Endodermal cell (in vitro differentiated cells): ENCODE data around the gene GOLGA6A. TPM values are rescaled to one million over a fixed set of nuclear protein-coding genes. Genes with fewer than 3 reads are reported as not detected.
"Not testable (repeated sequence)": the region's sequence is repeated elsewhere in the genome, so short reads cannot be mapped to it uniquely, and the experiment has no call there.

ENCODE experiments used
- DNase-seq: peaks from one replicate; pipeline ENCODE4 v3.0.0-alpha.2; 2017
- H3K27ac ChIP-seq: 2 replicates; pipeline ENCODE4 v1.5.1; 2013; ENCODE audit warnings: mild to moderate bottlenecking, low read depth, low read length, moderate library complexity
- H3K27me3 ChIP-seq: 2 replicates; pipeline ENCODE4 v1.6.1; 2013; ENCODE audit warnings: mild to moderate bottlenecking, low read length, moderate library complexity; ENCODE audit not compliant: insufficient read depth, control insufficient read depth, poor library complexity, severe bottlenecking
- H3K36me3 ChIP-seq: 2 replicates; pipeline ENCODE4 v1.7.0; 2013; ENCODE audit warnings: mild to moderate bottlenecking, low read length, moderate library complexity; ENCODE audit not compliant: control insufficient read depth, insufficient read depth
- H3K4me1 ChIP-seq: one replicate; pipeline ENCODE4 v1.7.0; 2013; ENCODE audit warnings: low read length; ENCODE audit not compliant: control insufficient read depth, insufficient read depth
- H3K4me3 ChIP-seq: 2 replicates; pipeline ENCODE4 v1.5.1; 2013; ENCODE audit warnings: mild to moderate bottlenecking, low read length, moderate library complexity
- H3K9ac ChIP-seq: 2 replicates; pipeline ENCODE4 v1.6.1; 2013; ENCODE audit warnings: mild to moderate bottlenecking, low read length, moderate library complexity; ENCODE audit not compliant: poor library complexity, severe bottlenecking; ENCODE audit errors: extremely low read depth
- H3K9me3 ChIP-seq: 2 replicates; pipeline ENCODE4 v1.6.1; 2013; ENCODE audit warnings: mild to moderate bottlenecking, low read length, moderate library complexity; ENCODE audit not compliant: control insufficient read depth
- H3K27ac Mint-ChIP-seq: 2 replicates; pipeline ENCODE4 v1.8.0; 2020; ENCODE audit warnings: mixed read lengths
- H3K27me3 Mint-ChIP-seq: 2 replicates; pipeline ENCODE4 v1.8.0; 2021; ENCODE audit warnings: mild to moderate bottlenecking, mixed read lengths; ENCODE audit not compliant: insufficient read depth
- H3K36me3 Mint-ChIP-seq: 2 replicates; pipeline ENCODE4 v1.8.0; 2020; ENCODE audit warnings: low read depth, mixed read lengths
- H3K4me1 Mint-ChIP-seq: 2 replicates; pipeline ENCODE4 v1.8.0; 2020; ENCODE audit warnings: mixed read lengths
- H3K4me3 Mint-ChIP-seq: 2 replicates; pipeline ENCODE4 v1.8.0; 2020; ENCODE audit warnings: mild to moderate bottlenecking, moderate library complexity, mixed read lengths
- H3K9me3 Mint-ChIP-seq: 2 replicates; pipeline ENCODE4 v1.8.0; 2020; ENCODE audit warnings: mild to moderate bottlenecking, mixed read lengths
- WGBS, 2 experiments: methylation state at CpG; one replicate each; pipeline versions ENCODE4 v1.1.5 to v1.1.7; 2013; ENCODE audit warnings: missing lambda C conversion rate in 2 of 2, mixed read lengths in 1 of 2; ENCODE audit not compliant: insufficient coverage in 1 of 2, insufficient read length in 1 of 2; 5-methylcytosine and 5-hydroxymethylcytosine counted together
- total RNA-seq, 2 donors: library from RNA; stranded (reverse); fragmentation: NEBNext Ultra II Directional in 1 of 2; extraction: Animal tissue kit (Norgen Biotek cat#: 25700) in 1 of 2; gene quantifications; 2 replicates in 1 of 2; 3 replicates in 1 of 2; pipeline ENCODE4 v1.2.1, GENCODE V29; 2021
- TF ChIP-seq, protein P1 (sequence below): fragments of 200-600 bp; sonication (generic); conservative IDR thresholded peaks from 2 replicates; pipeline ENCODE4 v1.5.0; 2021; ENCODE audit warnings: antibody characterized with exemption, mild to moderate bottlenecking

The GOLGA6A gene
- total RNA-seq, 2 donors from 2014 or later = 0.75 to 0.86 TPM

DNA sequence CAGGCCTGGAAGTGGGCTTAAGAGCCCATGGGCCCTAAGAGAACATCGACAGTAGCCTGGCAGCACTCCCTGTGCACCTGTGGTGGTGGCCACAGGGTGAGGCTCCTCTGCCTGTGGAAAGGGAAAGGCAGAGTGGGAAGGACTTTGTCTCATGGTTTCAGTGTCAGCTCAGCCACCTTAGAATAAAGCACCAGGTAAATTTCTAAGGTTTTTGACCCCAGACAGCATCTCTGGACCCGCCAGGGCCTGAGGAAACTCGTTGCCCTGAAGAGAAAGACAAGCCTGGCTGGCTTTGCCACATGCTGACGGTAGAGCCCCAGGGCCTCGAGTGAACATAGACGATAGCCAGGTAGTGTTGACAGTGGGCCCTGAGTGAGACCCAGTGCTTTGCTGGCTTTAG lies 22.1 kb downstream of the GOLGA6A start:
- H3K36me3 ChIP-seq = no peaks in the 10 kb centered on the region
- Mint-ChIP-seq H3K4me3 (no peak overlapping the region), H3K27me3 (peaks cover 20% of the 10 kb centered on the region), H3K36me3 (no peaks in the 10 kb centered on the region), H3K27ac (no peak overlapping the region), H3K9me3 (peaks cover 5% of the 10 kb centered on the region), H3K4me1 (no peaks in the 10 kb centered on the region)
- WGBS, 2 experiments = 76 to 88% methylated on average over 4 to 6 of the region's 6 CpGs
- no peaks in the 10 kb centered on the region for H3K27me3 ChIP-seq
- no peak for DNase-seq
- TF ChIP-seq, protein P1, sequence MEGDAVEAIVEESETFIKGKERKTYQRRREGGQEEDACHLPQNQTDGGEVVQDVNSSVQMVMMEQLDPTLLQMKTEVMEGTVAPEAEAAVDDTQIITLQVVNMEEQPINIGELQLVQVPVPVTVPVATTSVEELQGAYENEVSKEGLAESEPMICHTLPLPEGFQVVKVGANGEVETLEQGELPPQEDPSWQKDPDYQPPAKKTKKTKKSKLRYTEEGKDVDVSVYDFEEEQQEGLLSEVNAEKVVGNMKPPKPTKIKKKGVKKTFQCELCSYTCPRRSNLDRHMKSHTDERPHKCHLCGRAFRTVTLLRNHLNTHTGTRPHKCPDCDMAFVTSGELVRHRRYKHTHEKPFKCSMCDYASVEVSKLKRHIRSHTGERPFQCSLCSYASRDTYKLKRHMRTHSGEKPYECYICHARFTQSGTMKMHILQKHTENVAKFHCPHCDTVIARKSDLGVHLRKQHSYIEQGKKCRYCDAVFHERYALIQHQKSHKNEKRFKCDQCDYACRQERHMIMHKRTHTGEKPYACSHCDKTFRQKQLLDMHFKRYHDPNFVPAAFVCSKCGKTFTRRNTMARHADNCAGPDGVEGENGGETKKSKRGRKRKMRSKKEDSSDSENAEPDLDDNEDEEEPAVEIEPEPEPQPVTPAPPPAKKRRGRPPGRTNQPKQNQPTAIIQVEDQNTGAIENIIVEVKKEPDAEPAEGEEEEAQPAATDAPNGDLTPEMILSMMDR = no peak
- H3K9ac ChIP-seq = no peak overlapping the region
- no peak overlapping the region for H3K27ac ChIP-seq
- no peaks in the 10 kb centered on the region for H3K4me1 ChIP-seq
- H3K9me3 ChIP-seq = no peaks in the 10 kb centered on the region
- H3K4me3 ChIP-seq = no peak overlapping the region

DNA sequence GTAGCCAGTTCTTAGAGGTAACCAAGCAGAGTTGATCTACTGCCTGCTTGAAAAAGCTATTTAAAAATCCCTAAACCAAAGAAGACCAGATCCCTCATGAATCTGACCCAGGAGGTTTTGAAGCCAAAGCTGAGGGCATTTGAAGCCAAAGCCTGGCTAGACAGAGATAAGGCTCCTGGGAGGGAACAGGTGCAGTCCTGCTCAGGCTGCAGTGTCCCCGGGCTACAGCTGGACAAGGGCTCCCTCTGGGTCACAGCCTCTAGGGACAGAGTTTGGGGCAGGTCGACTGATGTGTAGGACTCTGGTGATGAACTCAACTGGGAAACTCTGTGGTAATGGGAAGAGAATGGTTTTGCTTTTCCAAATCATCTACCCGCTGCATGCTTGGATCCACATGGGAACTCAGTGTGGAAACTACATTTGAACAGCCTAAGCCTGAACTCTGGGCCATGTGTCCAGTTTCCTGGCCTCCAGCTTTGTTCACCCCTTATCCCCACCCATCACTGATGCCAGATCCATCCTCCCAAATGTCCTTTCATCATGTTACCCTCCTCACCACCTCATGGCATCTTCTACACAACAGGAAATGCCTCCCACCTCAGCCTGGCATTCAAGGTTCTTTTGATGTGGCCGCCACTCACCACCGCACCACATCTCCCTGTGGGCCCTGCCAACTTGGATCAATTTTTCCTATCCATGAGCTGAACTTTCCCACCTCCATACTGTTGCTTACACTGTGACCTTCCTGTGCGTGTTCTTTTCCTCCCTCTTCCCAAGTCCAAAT lies 23.1 kb downstream of the GOLGA6A start:
- H3K27me3 Mint-ChIP-seq = peaks cover 29% of the 10 kb centered on the region
- DNase-seq, H3K27me3 ChIP-seq, H3K9me3 Mint-ChIP-seq, H3K4me3 Mint-ChIP-seq, H3K27ac ChIP-seq, H3K27ac Mint-ChIP-seq, H3K4me1 Mint-ChIP-seq, H3K9me3 ChIP-seq, H3K4me3 ChIP-seq, H3K4me1 ChIP-seq, H3K36me3 Mint-ChIP-seq, H3K36me3 ChIP-seq, H3K9ac ChIP-seq: not testable (repeated sequence)
- 91 to 94% methylated on average over 3 to 6 of the region's 6 CpGs for WGBS, 2 experiments

DNA sequence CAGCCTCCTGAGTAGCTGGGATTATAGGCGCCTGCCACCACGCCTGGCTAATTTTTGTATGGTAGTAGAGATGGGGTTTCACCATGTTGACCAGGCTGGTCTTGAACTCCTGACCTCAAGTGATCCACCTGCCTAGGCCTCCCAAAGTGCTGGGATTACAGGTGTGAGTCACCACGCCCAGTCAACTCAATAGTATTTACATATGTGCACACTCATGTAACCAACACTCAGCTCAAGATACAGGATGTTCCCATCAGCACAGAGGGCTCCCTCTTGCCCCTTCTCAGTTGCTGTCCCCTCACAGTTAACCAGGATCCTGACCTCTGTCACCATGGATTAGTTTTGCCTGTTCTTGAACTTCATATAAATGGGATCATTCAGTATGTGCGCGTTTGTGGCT lies 26.0 kb downstream of the GOLGA6A start:
- not testable (repeated sequence) for H3K9ac ChIP-seq, H3K4me1 ChIP-seq, H3K36me3 ChIP-seq, DNase-seq, H3K27me3 ChIP-seq, H3K27ac Mint-ChIP-seq, H3K9me3 ChIP-seq, H3K27ac ChIP-seq, H3K4me3 Mint-ChIP-seq, H3K36me3 Mint-ChIP-seq, H3K4me1 Mint-ChIP-seq, H3K4me3 ChIP-seq, H3K9me3 Mint-ChIP-seq
- H3K27me3 Mint-ChIP-seq = peaks cover 33% of the 10 kb centered on the region
- WGBS, 2 experiments = 86 to 91% methylated on average over 3 to 5 of the region's 5 CpGs

DNA sequence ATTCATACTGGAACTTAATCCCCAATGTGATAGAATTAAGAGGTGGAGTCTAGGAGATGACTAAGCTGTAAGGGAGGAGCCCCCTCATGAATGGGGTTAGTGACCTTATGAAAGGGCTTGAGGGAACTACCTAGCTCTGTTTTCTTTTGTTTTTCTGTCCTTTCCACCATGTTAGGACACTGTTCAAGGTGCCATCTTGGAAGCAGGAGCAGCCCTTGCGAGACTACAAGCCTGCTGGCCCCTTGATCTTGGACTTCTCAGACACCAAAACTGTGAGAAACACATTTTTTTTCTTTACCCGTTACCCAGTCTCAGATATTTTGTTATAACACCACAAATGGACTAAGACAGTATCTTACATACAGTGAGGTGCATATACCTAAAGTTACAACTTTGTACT lies 26.5 kb downstream of the GOLGA6A start:
- Mint-ChIP-seq H3K4me3 (no peak overlapping the region), H3K36me3 (no peaks in the 10 kb centered on the region), H3K27ac (no peak overlapping the region), H3K4me1 (peaks cover 2% of the 10 kb centered on the region), H3K9me3 (peaks cover 7% of the 10 kb centered on the region), H3K27me3 (peaks cover 33% of the 10 kb centered on the region)
- H3K27ac ChIP-seq = no peak overlapping the region
- H3K36me3 ChIP-seq = no peaks in the 10 kb centered on the region
- 71 to 87% methylated on average over 2 of the region's 2 CpGs for WGBS, 2 experiments
- TF ChIP-seq, protein P1 = no peak
- no peaks in the 10 kb centered on the region for H3K27me3 ChIP-seq
- no peak overlapping the region for H3K9ac ChIP-seq
- no peak for DNase-seq
- H3K4me3 ChIP-seq = no peak overlapping the region
- H3K9me3 ChIP-seq = no peaks in the 10 kb centered on the region
- H3K4me1 ChIP-seq = no peaks in the 10 kb centered on the region
